HepG2 (cell line): ENCODE results near the gene NARF. TPM values are rescaled to one million over a fixed set of nuclear protein-coding genes. Genes with fewer than 3 reads are reported as not detected.

Source experiments
- CCDC6 ChIP-seq: sonication (generic); formaldehyde crosslinking; IDR thresholded peaks from 2 replicates; pipeline ENCODE4 v1.8.1; 2022; ENCODE audit warnings: mild to moderate bottlenecking, missing genetic modification reagents, moderate library complexity
- FUBP1 ChIP-seq: sonication (generic); formaldehyde crosslinking; IDR thresholded peaks from 2 replicates; pipeline ENCODE4 v1.5.1; 2020; ENCODE audit warnings: missing genetic modification reagents, mild to moderate bottlenecking, borderline replicate concordance
- HBP1 ChIP-seq: IDR thresholded peaks from 2 replicates; pipeline ENCODE4 v1.6.1; 2016; ENCODE audit warnings: low read depth, control low read depth
- HOXD1 ChIP-seq: sonication (generic); formaldehyde crosslinking; IDR thresholded peaks from 2 replicates; pipeline ENCODE4 v1.5.0; 2020; ENCODE audit warnings: missing genetic modification reagents
- IRF9 ChIP-seq: sonication (generic); formaldehyde crosslinking; IDR thresholded peaks from 2 replicates; pipeline ENCODE4 v1.8.0; 2022; ENCODE audit warnings: missing genetic modification reagents, mild to moderate bottlenecking, borderline replicate concordance
- LRRFIP1 ChIP-seq: sonication (generic); formaldehyde crosslinking; conservative IDR thresholded peaks from 2 replicates; pipeline ENCODE4 v1.4.0; 2020; ENCODE audit warnings: missing genetic modification reagents
- PTBP1 ChIP-seq: fragments of 200-400 bp; formaldehyde crosslinking; IDR thresholded peaks from 2 replicates; pipeline ENCODE4 v1.6.1; 2018; ENCODE audit warnings: low read length, low read depth; ENCODE audit not compliant: poor library complexity, severe bottlenecking
- RBAK ChIP-seq: sonication (generic); formaldehyde crosslinking; IDR thresholded peaks from 2 replicates; pipeline ENCODE4 v1.5.1; 2020; ENCODE audit warnings: mild to moderate bottlenecking, missing genetic modification reagents
- SMARCE1 ChIP-seq: fragments of 450-650 bp; IDR thresholded peaks from 2 replicates; pipeline ENCODE4 v1.6.1; 2017; ENCODE audit warnings: borderline replicate concordance
- TMF1 ChIP-seq: sonication (generic); formaldehyde crosslinking; IDR thresholded peaks from 2 replicates; pipeline ENCODE4 v1.8.1; 2022; ENCODE audit warnings: low read depth, missing genetic modification reagents
- ZNF138 ChIP-seq: sonication (generic); formaldehyde crosslinking; IDR thresholded peaks from 2 replicates; pipeline ENCODE4 v1.5.0; 2020; ENCODE audit warnings: mild to moderate bottlenecking, low read depth, missing genetic modification reagents
- ZNF263 ChIP-seq: sonication (generic); formaldehyde crosslinking; IDR thresholded peaks from 2 replicates; pipeline ENCODE4 v1.4.0; 2020; ENCODE audit warnings: missing genetic modification reagents
- ZNF335 ChIP-seq: sonication (generic); formaldehyde crosslinking; IDR thresholded peaks from 2 replicates; pipeline ENCODE4 v1.4.0; 2020; ENCODE audit warnings: missing genetic modification reagents
- ZNF350 ChIP-seq: sonication (generic); formaldehyde crosslinking; IDR thresholded peaks from 2 replicates; pipeline ENCODE4 v1.4.0; 2020; ENCODE audit warnings: mild to moderate bottlenecking, low read depth, missing genetic modification reagents, borderline replicate concordance
- ZNF775 ChIP-seq: sonication (generic); formaldehyde crosslinking; IDR thresholded peaks from 2 replicates; pipeline ENCODE4 v1.4.0; 2020; ENCODE audit warnings: missing genetic modification reagents, mild to moderate bottlenecking, moderate library complexity, borderline replicate concordance
- ZNF850 ChIP-seq: sonication (generic); formaldehyde crosslinking; conservative IDR thresholded peaks from 2 replicates; pipeline ENCODE4 v1.9.0; 2021; ENCODE audit warnings: mild to moderate bottlenecking, missing genetic modification reagents
- ZSCAN25 ChIP-seq: sonication (generic); formaldehyde crosslinking; IDR thresholded peaks from 2 replicates; pipeline ENCODE4 v1.8.0; 2022; ENCODE audit warnings: mild to moderate bottlenecking, missing genetic modification reagents
- polyA plus RNA-seq, 8 experiments: library from polyadenylated mRNA; depleted of rRNA in 3 of 8; stranded (reverse) in 7 of 8; unstranded in 1 of 8; fragments of >200 nt; fragmentation: Illumina TruSeq in 4 of 8; extraction: Trizol in 4 of 8; gene quantifications; 2 replicates each; pipeline versions ENCODE4 v1.2.1 to v1.2.3, GENCODE V29; 2011 to 2016; ENCODE audit warnings: low read depth in 4 of 8, missing spikeins in 1 of 8, mixed read lengths in 1 of 8; ENCODE audit not compliant: insufficient read depth in 1 of 8
- total RNA-seq, 5 experiments: library from RNA; depleted of rRNA; stranded (reverse); fragments of >200 nt; fragmentation: Illumina TruSeq; extraction: Trizol; gene quantifications; 2 replicates each; pipeline ENCODE4 v1.2.3, GENCODE V29; 2016; ENCODE audit warnings: low read depth in 1 of 5
- TF ChIP-seq, protein P1 (sequence below): sonication (generic); formaldehyde crosslinking; IDR thresholded peaks from 2 replicates; pipeline ENCODE4 v1.5.1; 2020; ENCODE audit warnings: mild to moderate bottlenecking, missing genetic modification reagents

The NARF gene
- total and polyA plus RNA-seq, 2 of the 13 experiments (the other 11 are each of a cell fraction or from before 2014, with no cell fraction given), result 61.1 to 144 TPM

GRCh38 chr17:82450357-82451106, 8.0 kb upstream of the NARF start, which contains the start of gene CYBC1 (continued):
- no peak for TF ChIP-seq LRRFIP1 (CRISPR knock-in tag)
- 0 out of 2 replicates have a peak, but pooled peaks have one; percentile 15 for TF ChIP-seq ZNF850 (CRISPR knock-in tag)
- TF ChIP-seq, protein P1, sequence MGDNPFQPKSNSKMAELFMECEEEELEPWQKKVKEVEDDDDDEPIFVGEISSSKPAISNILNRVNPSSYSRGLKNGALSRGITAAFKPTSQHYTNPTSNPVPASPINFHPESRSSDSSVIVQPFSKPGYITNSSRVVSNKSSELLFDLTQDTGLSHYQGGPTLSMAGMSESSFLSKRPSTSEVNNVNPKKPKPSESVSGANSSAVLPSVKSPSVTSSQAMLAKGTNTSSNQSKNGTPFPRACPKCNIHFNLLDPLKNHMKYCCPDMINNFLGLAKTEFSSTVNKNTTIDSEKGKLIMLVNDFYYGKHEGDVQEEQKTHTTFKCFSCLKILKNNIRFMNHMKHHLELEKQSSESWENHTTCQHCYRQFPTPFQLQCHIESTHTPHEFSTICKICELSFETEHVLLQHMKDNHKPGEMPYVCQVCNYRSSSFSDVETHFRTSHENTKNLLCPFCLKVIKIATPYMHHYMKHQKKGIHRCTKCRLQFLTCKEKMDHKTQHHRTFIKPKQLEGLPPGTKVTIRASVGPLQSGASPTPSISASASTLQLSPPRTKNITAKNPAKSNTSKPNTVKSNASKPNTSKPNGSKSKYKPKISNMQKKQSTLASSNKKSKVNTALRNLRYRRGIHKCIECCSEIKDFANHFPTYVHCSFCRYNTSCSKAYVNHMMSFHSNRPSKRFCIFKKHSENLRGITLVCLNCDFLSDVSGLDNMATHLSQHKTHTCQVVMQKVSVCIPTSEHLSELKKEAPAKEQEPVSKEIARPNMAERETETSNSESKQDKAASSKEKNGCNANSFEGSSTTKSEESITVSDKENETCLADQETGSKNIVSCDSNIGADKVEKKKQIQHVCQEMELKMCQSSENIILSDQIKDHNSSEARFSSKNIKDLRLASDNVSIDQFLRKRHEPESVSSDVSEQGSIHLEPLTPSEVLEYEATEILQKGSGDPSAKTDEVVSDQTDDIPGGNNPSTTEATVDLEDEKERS, result no peak
- no peak; the same call in 1 of the 2 replicates for TF ChIP-seq ZNF335 (CRISPR knock-in tag)
- TF ChIP-seq HOXD1 (CRISPR knock-in tag), result peak; percentile 55; the same call in 1 of the 2 replicates
- TF ChIP-seq RBAK (CRISPR knock-in tag), result no peak
- TF ChIP-seq ZNF263, result peak; percentile 50; the same call in 1 of the 2 replicates
- TF ChIP-seq FUBP1 (CRISPR knock-in tag), result no peak
- TF ChIP-seq HBP1, result no peak
- TF ChIP-seq ZNF350 (CRISPR knock-in tag), result no peak
- peak; percentile 98; the same call in 1 of the 2 replicates for TF ChIP-seq IRF9 (CRISPR knock-in tag)
- TF ChIP-seq ZNF775 (CRISPR knock-in tag), result no peak
- TF ChIP-seq CCDC6 (CRISPR knock-in tag), result peak; percentile 84; the same call in 1 of the 2 replicates
- TF ChIP-seq ZNF138 (CRISPR knock-in tag), result peak; percentile 80; the same call in 1 of the 2 replicates
- no peak for TF ChIP-seq PTBP1
- no peak for TF ChIP-seq ZSCAN25 (CRISPR knock-in tag)
- TF ChIP-seq TMF1 (CRISPR knock-in tag), result peak; percentile 88; the same call in 1 of the 2 replicates
- no peak for TF ChIP-seq SMARCE1
